Adrenal gland (tissue), 12 donors: ENCODE data around the gene PLCG2. TPM values are rescaled to one million over a fixed set of nuclear protein-coding genes. Genes with fewer than 3 reads are reported as not detected.

ENCODE experiments used
- DNase-seq, 7 donors: peaks; one replicate each; pipeline ENCODE4 v3.0.0-alpha.2; 2019 to 2020
- H3K27ac ChIP-seq, 5 donors: fragments of 200-600 bp; sonication (generic) in 4 of 5; 1 replicate in 3 of 5; 2 replicates in 2 of 5; pipeline versions ENCODE4 v1.5.1 to v1.8.0; 2016 to 2020; ENCODE audit warnings: mild to moderate bottlenecking in 1 of 5
- H3K27me3 ChIP-seq: fragments of 200-600 bp; 2 replicates; pipeline ENCODE4 v1.8.0; 2021
- H3K36me3 ChIP-seq, 2 donors: fragments of 200-600 bp; replicated peaks in 1 of 2; 1 replicate in 1 of 2; 2 replicates in 1 of 2; pipeline versions ENCODE4 v1.5.1 to v1.8.0; 2018 to 2022
- H3K4me1 ChIP-seq, 2 donors: fragments of 200-600 bp; replicated peaks in 1 of 2; 1 replicate in 1 of 2; 2 replicates in 1 of 2; pipeline versions ENCODE4 v1.5.1 to v1.8.0; 2018 to 2021
- H3K4me3 ChIP-seq, 4 donors: fragments of 200-600 bp; sonication (generic) in 3 of 4; one replicate each; pipeline ENCODE4 v1.5.1; 2016 to 2018
- H3K9me3 ChIP-seq, 3 donors: fragments of 200-600 bp; sonication (generic) in 1 of 3; replicated peaks in 1 of 3; 1 replicate in 2 of 3; 2 replicates in 1 of 3; pipeline versions ENCODE4 v1.5.1 to v1.8.0; 2016 to 2021
- POLR2A ChIP-seq, 2 donors: fragments of 450-650 bp; IDR thresholded peaks; one replicate each; pipeline ENCODE4 v1.6.1; 2017; ENCODE audit warnings: antibody characterized with exemption in 2 of 2, mild to moderate bottlenecking in 2 of 2, moderate library complexity in 1 of 2
- WGBS, 4 donors: extraction: QIAGEN DNeasy Blood & Tissue Kit in 2 of 4; methylation state at CpG; one replicate each; pipeline versions ENCODE4 v1.1.5 to v1.1.7; 2013 to 2017; 5-methylcytosine and 5-hydroxymethylcytosine counted together
- intact Hi-C, 2 donors: fragments of 100-400 bp; cut with DNase I; formaldehyde crosslinking; loops; one replicate each; pipeline versions ENCODE4 v1.14.1 to v1.15.0; 2022 to 2023
- polyA plus RNA-seq, 3 donors: library from polyadenylated mRNA; stranded (reverse); fragments of 200-250 nt in 2 of 3; fragments of 350-450 nt in 1 of 3; fragmentation: Illumina TruSeq in 1 of 3; extraction: RNeasy Lipid Tissue Mini Kit (QIAGEN cat#74804) in 1 of 3; gene quantifications; one replicate each; pipeline ENCODE4 v1.2.3, GENCODE V29; 2013 to 2014
- total RNA-seq, 9 donors: library from RNA; depleted of rRNA in 4 of 9; stranded (reverse); fragments of >200 nt in 4 of 9; fragments of 120-200 nt in 1 of 9; fragmentation: NEBNext Ultra II Directional in 1 of 9; extraction: Animal tissue kit (Norgen Biotek cat#: 25700) in 1 of 9; gene quantifications; one replicate each; pipeline versions ENCODE4 v1.1.0 to v1.2.4, GENCODE V29; 2013 to 2023
- TF ChIP-seq, protein P1 (sequence below), 6 experiments: fragments of 450-650 bp in 4 of 6; fragments of 200-600 bp in 2 of 6; sonication (generic) in 1 of 6; IDR thresholded peaks; 1 replicate in 5 of 6; 2 replicates in 1 of 6; pipeline versions ENCODE4 v1.5.1 to v1.8.0; 2016 to 2021; ENCODE audit warnings: antibody characterized with exemption in 6 of 6, mild to moderate bottlenecking in 2 of 6, moderate library complexity in 1 of 6
- donor health status: healthy with polysubstance abuse.
- donor health status: Bipolar disorder and iron deficiency.
- donor health status: DM: yes; HTN: yes; CAD: no.
- donor health status: DM: no; HTN: no; CAD: no.
- donor health status: DM: no; HTN: no; CAD: no.
- donor health status: DM: yes; HTN: yes; CAD: no.

Gene PLCG2
- total and polyA plus RNA-seq, 12 donors, result 4.8 to 47.6 (median 10.9) TPM

DNA sequence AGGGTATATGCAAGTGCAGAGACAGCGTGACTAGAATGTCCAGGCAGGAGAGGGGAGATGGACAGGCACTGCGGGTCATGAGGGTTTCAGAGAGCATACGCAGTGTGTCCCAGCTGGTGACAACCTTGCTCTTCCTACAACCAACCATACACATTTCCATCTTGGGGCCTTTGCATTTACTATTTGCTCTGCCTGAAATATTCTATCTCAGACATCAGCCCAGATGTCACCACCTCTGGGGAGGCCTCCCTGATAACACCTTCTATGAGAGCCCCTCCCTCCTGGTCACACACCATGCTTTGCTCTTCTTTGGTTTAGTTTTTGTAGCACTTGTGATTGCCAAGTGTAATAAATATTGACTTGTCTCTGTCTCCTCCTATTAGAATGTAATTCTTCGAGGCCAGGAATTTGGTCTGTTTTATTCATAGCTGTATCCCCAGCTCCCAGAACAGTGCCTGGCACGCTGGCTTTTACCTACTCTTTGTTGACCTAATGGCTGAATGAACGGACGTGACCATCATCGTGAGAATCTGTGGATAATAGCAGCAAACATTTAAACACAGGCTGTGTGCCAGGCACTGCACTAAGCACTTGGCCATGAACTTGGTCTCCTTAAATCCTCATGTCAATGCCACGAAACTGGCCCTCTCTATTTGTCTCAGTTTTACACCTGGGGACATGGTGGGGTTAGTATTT lies 51.9 kb downstream of the PLCG2 start:
- Histone ChIP-seq H3K9me3 (no peaks in the 10 kb centered on the region), H3K4me3 (no peak overlapping the region), H3K4me1 (no peaks in the 10 kb centered on the region), H3K27me3 (no peaks in the 10 kb centered on the region), H3K36me3 (no peaks in the 10 kb centered on the region), H3K27ac (no peak overlapping the region)
- TF ChIP-seq, protein P1, sequence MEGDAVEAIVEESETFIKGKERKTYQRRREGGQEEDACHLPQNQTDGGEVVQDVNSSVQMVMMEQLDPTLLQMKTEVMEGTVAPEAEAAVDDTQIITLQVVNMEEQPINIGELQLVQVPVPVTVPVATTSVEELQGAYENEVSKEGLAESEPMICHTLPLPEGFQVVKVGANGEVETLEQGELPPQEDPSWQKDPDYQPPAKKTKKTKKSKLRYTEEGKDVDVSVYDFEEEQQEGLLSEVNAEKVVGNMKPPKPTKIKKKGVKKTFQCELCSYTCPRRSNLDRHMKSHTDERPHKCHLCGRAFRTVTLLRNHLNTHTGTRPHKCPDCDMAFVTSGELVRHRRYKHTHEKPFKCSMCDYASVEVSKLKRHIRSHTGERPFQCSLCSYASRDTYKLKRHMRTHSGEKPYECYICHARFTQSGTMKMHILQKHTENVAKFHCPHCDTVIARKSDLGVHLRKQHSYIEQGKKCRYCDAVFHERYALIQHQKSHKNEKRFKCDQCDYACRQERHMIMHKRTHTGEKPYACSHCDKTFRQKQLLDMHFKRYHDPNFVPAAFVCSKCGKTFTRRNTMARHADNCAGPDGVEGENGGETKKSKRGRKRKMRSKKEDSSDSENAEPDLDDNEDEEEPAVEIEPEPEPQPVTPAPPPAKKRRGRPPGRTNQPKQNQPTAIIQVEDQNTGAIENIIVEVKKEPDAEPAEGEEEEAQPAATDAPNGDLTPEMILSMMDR (IDR thresholded peaks at IDR 0.05), result no peak
- no peak for TF ChIP-seq POLR2A (IDR thresholded peaks at IDR 0.05)
- intact Hi-C loops, result no loop called here
- 48 to 64% (median 59%) methylated on average over 8 to 9 of the region's 9 CpGs for WGBS, 4 donors
- no peak for DNase-seq

DNA sequence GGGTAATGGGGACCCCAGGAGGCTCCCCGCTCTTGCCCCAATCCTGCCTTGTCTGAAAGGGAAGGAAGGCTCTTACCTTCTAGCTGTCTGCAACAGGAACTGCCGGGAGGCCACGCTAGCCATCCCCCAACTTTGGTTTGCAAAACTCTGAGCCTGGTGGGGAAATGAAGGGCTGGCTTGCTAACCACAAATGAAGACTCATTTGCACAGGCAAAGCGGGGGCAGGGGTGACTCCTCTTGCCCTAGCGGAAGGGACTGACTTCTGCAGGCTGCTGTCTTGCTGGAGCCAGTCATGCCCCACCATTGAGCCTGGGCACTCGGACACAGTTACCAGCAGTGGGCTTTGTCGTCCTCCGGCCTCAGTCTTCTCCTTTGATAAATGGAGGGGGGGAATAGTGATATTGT lies 52.6 kb downstream of the PLCG2 start:
- Histone ChIP-seq H3K4me1 (no peaks in the 10 kb centered on the region), H3K36me3 (no peaks in the 10 kb centered on the region), H3K27me3 (no peaks in the 10 kb centered on the region), H3K27ac (no peak overlapping the region), H3K9me3 (no peaks in the 10 kb centered on the region), H3K4me3 (no peak overlapping the region)
- TF ChIP-seq, protein P1 (IDR thresholded peaks at IDR 0.05), result peak in 1 of 6 experiments; percentile 12
- no peak for TF ChIP-seq POLR2A (IDR thresholded peaks at IDR 0.05)
- 59 to 86% (median 75%) methylated on average over 4 to 8 of the region's 8 CpGs for WGBS, 4 donors
- intact Hi-C loops, result no loop called here
- peak; percentile 25 to 66 (median 52) for DNase-seq

DNA sequence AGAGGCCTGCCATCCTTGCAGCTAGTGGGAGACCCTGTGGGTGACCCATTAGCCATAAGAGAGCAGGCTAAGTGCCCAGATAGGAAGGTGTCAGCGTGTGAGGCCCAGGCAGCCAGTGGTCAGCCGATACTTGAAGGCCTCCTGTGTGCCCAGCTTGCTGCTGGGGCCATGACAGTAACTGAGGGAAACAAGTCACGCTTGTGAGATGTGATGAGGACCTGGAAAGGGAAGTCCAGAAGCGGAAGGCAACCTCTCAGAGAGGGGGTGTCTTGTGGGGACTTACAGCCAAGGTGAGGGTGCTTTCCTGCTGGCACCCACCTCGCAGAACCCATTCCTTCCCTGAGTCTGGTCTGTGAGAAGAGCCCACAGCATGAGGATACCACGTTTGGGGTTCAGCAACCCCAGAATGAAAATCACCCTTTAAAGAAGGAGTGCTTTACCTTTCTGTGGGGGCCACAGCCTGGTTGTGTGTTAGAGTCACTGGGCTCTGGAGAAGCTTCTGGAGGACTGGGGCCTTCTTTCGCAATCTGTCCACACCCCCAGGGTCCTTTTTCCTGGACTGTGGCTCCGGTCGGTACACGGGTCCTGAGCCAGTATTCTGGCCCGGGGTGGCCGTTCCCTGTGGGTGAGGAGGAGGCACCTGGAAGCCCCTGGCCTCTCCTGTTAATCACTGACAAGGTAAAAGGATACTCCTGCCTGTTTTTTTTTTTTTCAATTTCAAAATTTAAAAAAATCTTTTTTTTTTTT lies 53.9 kb downstream of the PLCG2 start:
- no peaks in the 10 kb centered on the region for H3K27me3 ChIP-seq
- H3K27ac ChIP-seq, result no peak overlapping the region
- intact Hi-C loops, result no loop called here
- no peak for TF ChIP-seq POLR2A (IDR thresholded peaks at IDR 0.05)
- TF ChIP-seq, protein P1 (IDR thresholded peaks at IDR 0.05), result no peak
- WGBS, 4 donors, result 64 to 88% (median 82%) methylated on average over 9 to 12 of the region's 12 CpGs
- no peak for DNase-seq
- no peaks in the 10 kb centered on the region for H3K4me1 ChIP-seq
- no peak overlapping the region for H3K4me3 ChIP-seq
- no peaks in the 10 kb centered on the region for H3K9me3 ChIP-seq
- no peaks in the 10 kb centered on the region for H3K36me3 ChIP-seq

DNA sequence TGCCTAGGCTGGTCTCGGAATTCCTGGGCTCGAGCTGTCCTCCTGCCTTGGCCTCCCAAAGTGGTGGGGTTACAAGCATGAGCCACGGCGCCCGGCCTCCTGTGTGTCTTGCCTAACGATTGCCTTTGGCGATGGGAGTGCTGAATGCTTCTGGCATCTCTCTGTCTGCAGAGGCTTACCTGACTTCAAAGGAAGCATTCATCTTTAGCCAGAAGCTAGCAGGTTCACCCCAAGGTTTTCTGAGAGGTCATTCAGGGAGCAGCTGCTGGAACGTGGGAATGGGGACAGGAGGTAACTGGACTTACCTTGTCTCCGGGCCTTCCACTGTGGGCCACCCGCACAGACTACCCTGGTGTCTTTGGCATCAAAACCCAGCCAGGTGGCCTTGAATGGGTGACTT lies 54.7 kb downstream of the PLCG2 start:
- H3K27ac ChIP-seq, result no peak overlapping the region
- H3K4me1 ChIP-seq, result no peaks in the 10 kb centered on the region
- H3K4me3 ChIP-seq, result no peak overlapping the region
- intact Hi-C loops, result no loop called here
- no peaks in the 10 kb centered on the region for H3K36me3 ChIP-seq
- WGBS, 4 donors, result 76 to 85% (median 82%) methylated on average over 5 to 10 of the region's 10 CpGs
- no peak for TF ChIP-seq POLR2A (IDR thresholded peaks at IDR 0.05)
- TF ChIP-seq, protein P1 (IDR thresholded peaks at IDR 0.05), result no peak
- H3K9me3 ChIP-seq, result no peaks in the 10 kb centered on the region
- no peak for DNase-seq
- H3K27me3 ChIP-seq, result no peaks in the 10 kb centered on the region
